Measurements from ENCODE around the gene RTN1.

Gene RTN1

DNA sequence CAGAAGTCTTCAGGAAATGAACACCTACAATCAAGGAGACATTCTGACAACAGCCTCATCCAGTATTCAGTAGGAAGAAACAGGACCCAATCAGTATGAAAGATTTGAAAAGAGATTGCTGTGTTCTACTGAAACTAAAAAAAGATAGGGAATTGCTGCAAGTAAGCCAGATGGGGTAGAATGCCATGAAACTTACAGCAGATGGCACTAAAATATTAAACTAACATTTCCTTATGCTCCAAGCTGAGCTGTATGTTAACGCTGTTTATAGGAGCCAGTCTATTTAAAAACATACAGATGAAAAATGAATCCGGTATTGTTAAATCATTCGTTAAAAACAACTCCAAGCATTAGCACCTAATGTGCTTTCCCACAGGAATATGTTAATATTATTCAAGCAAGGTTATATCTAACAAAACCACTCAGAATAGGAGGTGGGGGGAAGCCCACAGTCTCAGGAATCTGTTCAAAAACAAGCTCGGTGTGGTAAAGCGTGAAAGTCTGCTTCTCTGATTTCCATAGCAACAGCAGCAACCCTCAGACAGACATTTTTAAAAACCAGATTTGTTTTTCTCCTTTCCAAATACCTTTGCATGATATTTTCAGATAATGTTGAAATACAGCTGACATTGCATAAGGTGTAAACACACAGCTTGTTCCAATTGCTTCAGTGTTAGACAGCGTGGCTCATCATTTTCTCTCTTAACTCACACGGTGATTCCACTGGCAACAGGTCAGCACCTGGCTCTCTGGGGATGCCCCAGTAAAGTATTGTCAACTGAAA is 162.6 kb downstream of the RTN1 start:
- Histone ChIP-seq H3F3A (ENCODE audit: control insufficient read depth, insufficient read depth) (no peaks in the 10 kb centered on the region), H3K36me3 (ENCODE audit: control insufficient read depth, low read length) (no peaks in the 10 kb centered on the region), H3K9me2 (replicated peaks; ENCODE audit: control insufficient read depth, low read length) (no peaks in the 10 kb centered on the region), H4K20me1 (ENCODE audit: control insufficient read depth, insufficient read depth, low read depth, low read length) (no peaks in the 10 kb centered on the region), H3K9me3 (ENCODE audit: control insufficient read depth, insufficient read depth, low read length) (no peaks in the 10 kb centered on the region), H3K79me2 (ENCODE audit: control insufficient read depth, low read length) (no peaks in the 10 kb centered on the region), H3K4me1 (ENCODE audit: control insufficient read depth, low read length) (no peaks in the 10 kb centered on the region), H3K27ac (ENCODE audit: low read depth, low read length) (no peak overlapping the region), H3K4me2 (ENCODE audit: low read length) (no peak overlapping the region), H3K27me3 (ENCODE audit: control insufficient read depth, low read length) (no peaks in the 10 kb centered on the region; the same call in 1 of the 2 replicates), H3K4me3 (ENCODE audit: low read length) (no peak overlapping the region)
- TF ChIP-seq EZH2phosphoT487 (IDR thresholded peaks at IDR 0.05; ENCODE audit: borderline replicate concordance, low read length): no peak
- TF ChIP-seq, protein P1, sequence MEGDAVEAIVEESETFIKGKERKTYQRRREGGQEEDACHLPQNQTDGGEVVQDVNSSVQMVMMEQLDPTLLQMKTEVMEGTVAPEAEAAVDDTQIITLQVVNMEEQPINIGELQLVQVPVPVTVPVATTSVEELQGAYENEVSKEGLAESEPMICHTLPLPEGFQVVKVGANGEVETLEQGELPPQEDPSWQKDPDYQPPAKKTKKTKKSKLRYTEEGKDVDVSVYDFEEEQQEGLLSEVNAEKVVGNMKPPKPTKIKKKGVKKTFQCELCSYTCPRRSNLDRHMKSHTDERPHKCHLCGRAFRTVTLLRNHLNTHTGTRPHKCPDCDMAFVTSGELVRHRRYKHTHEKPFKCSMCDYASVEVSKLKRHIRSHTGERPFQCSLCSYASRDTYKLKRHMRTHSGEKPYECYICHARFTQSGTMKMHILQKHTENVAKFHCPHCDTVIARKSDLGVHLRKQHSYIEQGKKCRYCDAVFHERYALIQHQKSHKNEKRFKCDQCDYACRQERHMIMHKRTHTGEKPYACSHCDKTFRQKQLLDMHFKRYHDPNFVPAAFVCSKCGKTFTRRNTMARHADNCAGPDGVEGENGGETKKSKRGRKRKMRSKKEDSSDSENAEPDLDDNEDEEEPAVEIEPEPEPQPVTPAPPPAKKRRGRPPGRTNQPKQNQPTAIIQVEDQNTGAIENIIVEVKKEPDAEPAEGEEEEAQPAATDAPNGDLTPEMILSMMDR (IDR thresholded peaks at IDR 0.05; ENCODE audit: low read depth, low read length, poor library complexity, severe bottlenecking): no peak

DNA sequence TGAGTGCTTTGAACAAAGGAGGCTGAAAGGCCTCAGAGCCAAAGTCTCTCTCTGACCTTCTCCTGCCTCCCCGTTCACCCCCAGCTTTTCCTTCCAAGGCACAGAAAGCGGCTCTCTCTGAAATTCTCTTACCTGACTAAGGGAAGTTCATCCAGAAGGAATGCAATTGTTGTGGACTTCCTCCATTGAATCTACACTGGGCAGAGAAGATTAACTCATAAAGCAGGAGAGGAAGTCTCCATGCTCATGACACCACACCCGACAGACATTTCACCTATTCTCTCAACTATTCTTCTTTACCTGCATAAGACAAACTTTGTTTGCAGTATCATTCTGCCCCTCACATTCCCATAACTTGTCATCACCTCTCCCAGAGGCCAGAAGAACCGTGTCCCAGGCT is 164.7 kb downstream of the RTN1 start:
- Histone ChIP-seq H3K9me2 (replicated peaks; ENCODE audit: control insufficient read depth, low read length) (no peaks in the 10 kb centered on the region), H3K36me3 (ENCODE audit: control insufficient read depth, low read length) (no peaks in the 10 kb centered on the region), H3K9me3 (ENCODE audit: control insufficient read depth, insufficient read depth, low read length) (no peaks in the 10 kb centered on the region), H4K20me1 (ENCODE audit: control insufficient read depth, insufficient read depth, low read depth, low read length) (no peaks in the 10 kb centered on the region), H3F3A (ENCODE audit: control insufficient read depth, insufficient read depth) (no peaks in the 10 kb centered on the region), H3K27ac (ENCODE audit: low read depth, low read length) (no peak overlapping the region), H3K27me3 (ENCODE audit: control insufficient read depth, low read length) (no peaks in the 10 kb centered on the region; the same call in 1 of the 2 replicates), H3K4me3 (ENCODE audit: low read length) (no peak overlapping the region), H3K4me2 (ENCODE audit: low read length) (no peak overlapping the region), H3K79me2 (ENCODE audit: control insufficient read depth, low read length) (no peaks in the 10 kb centered on the region), H3K4me1 (ENCODE audit: control insufficient read depth, low read length) (no peaks in the 10 kb centered on the region)
- TF ChIP-seq, protein P1 (IDR thresholded peaks at IDR 0.05; ENCODE audit: low read depth, low read length, poor library complexity, severe bottlenecking): no peak
- no peak for TF ChIP-seq EZH2phosphoT487 (IDR thresholded peaks at IDR 0.05; ENCODE audit: borderline replicate concordance, low read length)

DNA sequence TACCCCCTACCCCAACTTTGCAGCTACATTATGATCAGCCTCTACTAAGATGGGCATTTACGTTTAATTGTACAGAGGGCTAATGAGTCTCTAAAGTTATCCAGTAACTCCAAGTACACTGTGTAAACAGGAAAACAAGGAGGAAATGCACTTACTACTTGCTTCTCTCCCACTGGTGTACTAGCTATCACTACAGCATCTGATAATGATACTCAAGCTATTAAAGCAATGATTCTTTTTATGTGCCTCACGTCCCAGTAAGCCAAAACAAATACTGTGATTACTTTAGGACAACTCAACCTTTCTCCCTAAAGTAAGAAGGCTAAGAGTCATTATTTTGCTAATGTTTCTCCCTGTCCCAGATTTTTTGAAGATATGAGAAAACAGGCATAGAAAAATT is 165.3 kb downstream of the RTN1 start:
- Histone ChIP-seq H3K79me2 (ENCODE audit: control insufficient read depth, low read length) (no peaks in the 10 kb centered on the region), H3K9me2 (replicated peaks; ENCODE audit: control insufficient read depth, low read length) (no peaks in the 10 kb centered on the region), H3F3A (ENCODE audit: control insufficient read depth, insufficient read depth) (no peaks in the 10 kb centered on the region), H4K20me1 (ENCODE audit: control insufficient read depth, insufficient read depth, low read depth, low read length) (no peaks in the 10 kb centered on the region), H3K4me1 (ENCODE audit: control insufficient read depth, low read length) (no peaks in the 10 kb centered on the region), H3K36me3 (ENCODE audit: control insufficient read depth, low read length) (no peaks in the 10 kb centered on the region), H3K27ac (ENCODE audit: low read depth, low read length) (no peak overlapping the region), H3K4me2 (ENCODE audit: low read length) (no peak overlapping the region), H3K4me3 (ENCODE audit: low read length) (no peak overlapping the region), H3K9me3 (ENCODE audit: control insufficient read depth, insufficient read depth, low read length) (no peaks in the 10 kb centered on the region), H3K27me3 (ENCODE audit: control insufficient read depth, low read length) (no peaks in the 10 kb centered on the region; the same call in 1 of the 2 replicates)
- TF ChIP-seq, protein P1 (IDR thresholded peaks at IDR 0.05; ENCODE audit: low read depth, low read length, poor library complexity, severe bottlenecking): no peak
- TF ChIP-seq EZH2phosphoT487 (IDR thresholded peaks at IDR 0.05; ENCODE audit: borderline replicate concordance, low read length): no peak
